ENCODE data around the gene RAD52. TPM values are rescaled to one million over a fixed set of nuclear protein-coding genes. Genes with fewer than 3 reads are reported as not detected.

Gene RAD52
- total RNA-seq, 6 donors from 2014 or later = 8.2 to 59.7 (median 14.9) TPM

GRCh38 chr12:863285-863684 lies 86.2 kb downstream of the RAD52 start:
- H3K27me3 ChIP-seq = no peaks in the 10 kb centered on the region
- no peak for TF ChIP-seq POLR2A (IDR thresholded peaks at IDR 0.05)
- DNase-seq (no peak), ATAC-seq (ENCODE audit: low FRiP score in 2 of 2) (no peak)
- no peaks in the 10 kb centered on the region for H3K9me3 ChIP-seq
- H3K27ac ChIP-seq = no peak overlapping the region
- H3K4me1 ChIP-seq = peaks cover 0 to 7% (median 0%) of the 10 kb centered on the region in 4 donors
- H3K36me3 ChIP-seq = peaks cover 26 to 88% (median 63%) of the 10 kb centered on the region in 4 donors
- 83 to 93% methylated on average over 1 of the region's 1 CpG for WGBS, 2 donors
- no peak overlapping the region for H3K4me3 ChIP-seq

- no peak overlapping the region for H3K4me3 ChIP-seq
- no peak for DNase-seq
- H3K9me3 ChIP-seq = no peaks in the 10 kb centered on the region
- 63 to 72% methylated on average over 4 of the region's 4 CpGs for WGBS, 2 donors
- H3K4me1 ChIP-seq = peaks cover 0 to 7% (median 0%) of the 10 kb centered on the region in 4 donors
- H3K27ac ChIP-seq = no peak overlapping the region
- no peak for ATAC-seq (ENCODE audit: low FRiP score in 2 of 2)
- H3K27me3 ChIP-seq = no peaks in the 10 kb centered on the region
- no peak for TF ChIP-seq EP300 (IDR thresholded peaks at IDR 0.05)
- TF ChIP-seq POLR2A (IDR thresholded peaks at IDR 0.05) = no peak
- no peak for TF ChIP-seq POLR2AphosphoS5 (IDR thresholded peaks at IDR 0.05)
- no peak for TF ChIP-seq CTCF (IDR thresholded peaks at IDR 0.05)
- peaks cover 26 to 89% (median 62%) of the 10 kb centered on the region in 4 donors for H3K36me3 ChIP-seq
These were observed 87.1 kb downstream of the RAD52 start for GRCh38 chr12:862303-862911.

Other genes with a start within 250 kb of the RAD52 start
- gene WNK1, start 197.1 kb downstream of the RAD52 start, total RNA-seq = 100 to 1,000 TPM; 184 to 288 (median 245) TPM
- gene ERC1, start 41.5 kb upstream of the RAD52 start, total RNA-seq = 100 to 1,000 TPM in 1 of 6 donors, 10 to 100 TPM in 5; 37.7 to 158 (median 60.1) TPM